Measurements from ENCODE around the gene MCM8. TPM values are rescaled to one million over a fixed set of nuclear protein-coding genes. Genes with fewer than 3 reads are reported as not detected.
A peak's percentile ranks its signal among the peaks of the same experiment; 100 is the strongest.

MCM8 gene
- total RNA-seq (10.7 TPM), polyA plus RNA-seq (5.4 TPM)

GRCh38 chr20:5950271-5951031 is at the start of gene MCM8, which contains the start of gene TRMT6:
TSS of gene MCM8 (plus strand) at chr20:5950652. CDS start at chr20:5952016, 1,364 bp downstream.
TSS of gene TRMT6 (minus strand) at chr20:5950533. CDS start at chr20:5950405, 128 bp downstream.
- no peaks in the 10 kb centered on the region for H3K4me1 ChIP-seq (ENCODE audit: insufficient read depth)
- peak; percentile 89 for DNase-seq (ENCODE audit: extremely low spot score)
- WGBS: under 1% methylated on average over 61 of the region's 61 CpGs
- no peak within 1 kb of the TSS for H3K27ac ChIP-seq (ENCODE audit: low read depth)
- peaks cover 2% of the 10 kb centered on the region for H3K36me3 ChIP-seq (ENCODE audit: insufficient read depth)
- peak within 1 kb of the TSS; percentile 79 for H3K4me3 ChIP-seq (ENCODE audit: low read depth, low read length)

- DNase-seq (ENCODE audit: extremely low spot score): no peak
- Histone ChIP-seq H3K4me1 (ENCODE audit: insufficient read depth) (no peaks in the 10 kb centered on the region), H3K4me3 (ENCODE audit: low read depth, low read length) (no peak overlapping the region), H3K27ac (ENCODE audit: low read depth) (no peak overlapping the region), H3K36me3 (ENCODE audit: insufficient read depth) (no peaks in the 10 kb centered on the region)
- WGBS: 81% methylated on average over 1 of the region's 1 CpG
These were observed 49.5 kb upstream of the MCM8 start for GRCh38 chr20:5900908-5901307.

DNA sequence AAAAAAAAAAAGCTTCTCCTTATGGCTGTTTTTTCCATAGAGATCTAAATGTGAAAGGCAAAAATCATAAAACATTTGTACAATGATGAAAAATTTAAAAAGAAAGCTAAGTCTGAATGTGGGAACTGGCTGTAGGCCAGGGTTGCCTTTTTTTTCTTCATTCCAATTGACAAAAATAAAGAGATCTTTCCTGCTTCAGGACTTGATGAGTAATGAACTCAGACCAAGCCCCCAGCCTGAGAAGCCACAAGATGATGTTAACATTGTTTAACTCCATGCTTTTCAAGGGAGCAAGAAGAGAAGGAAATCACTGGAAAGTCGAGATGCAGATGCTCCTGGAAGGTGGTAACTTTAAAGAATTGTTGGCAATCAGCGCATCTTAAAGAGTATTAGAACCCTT is 41.5 kb upstream of the MCM8 start:
- Histone ChIP-seq H3K4me1 (ENCODE audit: insufficient read depth) (no peaks in the 10 kb centered on the region), H3K27ac (ENCODE audit: low read depth) (no peak overlapping the region), H3K4me3 (ENCODE audit: low read depth, low read length) (no peak overlapping the region), H3K36me3 (ENCODE audit: insufficient read depth) (no peaks in the 10 kb centered on the region)
- no peak for DNase-seq (ENCODE audit: extremely low spot score)
- whole genome bisulfite sequencing: 74% methylated on average over 2 of the region's 2 CpGs

DNA sequence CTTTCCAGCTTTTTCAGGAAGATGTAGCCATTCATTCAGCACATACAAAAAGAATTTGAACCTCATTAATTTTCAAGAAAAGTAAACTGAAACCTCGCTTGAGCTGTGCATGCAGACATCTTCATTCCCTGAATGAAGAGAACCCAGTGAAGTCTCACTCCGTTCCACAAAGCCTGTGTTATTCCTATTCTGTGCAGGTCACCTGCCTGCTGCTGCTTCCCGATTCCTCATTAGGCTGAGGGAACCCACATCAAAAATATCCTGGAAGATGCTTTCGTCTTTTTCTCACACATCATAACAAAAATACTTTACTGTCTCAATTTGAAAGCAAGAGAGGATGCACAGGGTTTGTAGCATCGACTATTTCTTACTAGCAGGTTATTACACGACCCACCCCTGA is 40.3 kb upstream of the MCM8 start:
- Histone ChIP-seq H3K36me3 (ENCODE audit: insufficient read depth) (no peaks in the 10 kb centered on the region), H3K4me1 (ENCODE audit: insufficient read depth) (no peaks in the 10 kb centered on the region), H3K4me3 (ENCODE audit: low read depth, low read length) (no peak overlapping the region), H3K27ac (ENCODE audit: low read depth) (no peak overlapping the region)
- no peak for DNase-seq (ENCODE audit: extremely low spot score)
- 63% methylated on average over 6 of the region's 6 CpGs for WGBS

- no peaks in the 10 kb centered on the region for H3K4me1 ChIP-seq (ENCODE audit: insufficient read depth)
- 96% methylated on average over 2 of the region's 2 CpGs for WGBS
- no peak overlapping the region for H3K4me3 ChIP-seq (ENCODE audit: low read depth, low read length)
- no peak for DNase-seq (ENCODE audit: extremely low spot score)
- H3K36me3 ChIP-seq (ENCODE audit: insufficient read depth): no peaks in the 10 kb centered on the region
- no peak overlapping the region for H3K27ac ChIP-seq (ENCODE audit: low read depth)
These were observed 37.3 kb upstream of the MCM8 start for GRCh38 chr20:5913166-5913565.

- Histone ChIP-seq H3K27ac (ENCODE audit: low read depth) (no peak overlapping the region), H3K4me3 (ENCODE audit: low read depth, low read length) (no peak overlapping the region), H3K4me1 (ENCODE audit: insufficient read depth) (no peaks in the 10 kb centered on the region), H3K36me3 (ENCODE audit: insufficient read depth) (no peaks in the 10 kb centered on the region)
- WGBS: 0% methylated on average over 1 of the region's 1 CpG
- no peak for DNase-seq (ENCODE audit: extremely low spot score)
These were observed 35.6 kb upstream of the MCM8 start for GRCh38 chr20:5914859-5915258.

DNA sequence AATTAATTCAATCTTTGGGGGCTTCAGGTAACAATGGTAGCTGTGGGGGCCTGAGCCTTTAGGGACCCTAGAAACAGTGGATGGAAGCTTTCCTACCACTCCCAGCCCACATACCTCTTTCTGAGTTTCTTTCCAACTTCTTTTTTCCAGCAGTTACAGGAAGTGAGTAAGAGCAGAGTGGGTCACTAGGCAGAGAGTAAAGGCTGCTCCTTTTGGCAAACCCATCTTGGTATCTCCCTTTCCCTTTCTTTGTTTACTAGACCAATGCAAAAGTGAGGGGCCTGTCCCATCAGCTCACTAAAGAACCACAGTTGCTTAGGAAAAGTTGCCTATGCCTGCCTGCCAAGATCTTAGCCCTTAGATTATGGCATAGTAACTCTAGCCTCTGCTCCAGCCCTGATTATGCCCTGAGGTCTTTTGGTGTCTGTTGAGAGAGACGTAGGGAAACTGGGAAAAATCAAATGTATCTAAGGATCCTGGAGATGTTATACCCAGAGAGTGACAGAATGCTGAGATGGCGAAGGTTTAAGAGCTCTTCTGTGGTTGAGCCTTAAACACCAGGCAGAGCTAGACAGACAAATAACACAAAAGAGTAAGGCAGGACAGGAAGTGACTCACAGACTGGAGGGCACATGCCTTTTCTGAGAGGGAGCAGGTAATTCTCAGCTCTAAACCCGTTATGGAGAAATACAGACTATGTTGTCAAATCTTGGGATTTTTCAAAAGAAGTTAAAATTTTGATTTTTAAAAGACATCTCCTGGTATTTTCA is 31.4 kb upstream of the MCM8 start:
- WGBS: 29% methylated on average over 3 of the region's 3 CpGs
- DNase-seq (ENCODE audit: extremely low spot score): no peak
- no peaks in the 10 kb centered on the region for H3K4me1 ChIP-seq (ENCODE audit: insufficient read depth)
- H3K4me3 ChIP-seq (ENCODE audit: low read depth, low read length): no peak overlapping the region
- no peak overlapping the region for H3K27ac ChIP-seq (ENCODE audit: low read depth)
- H3K36me3 ChIP-seq (ENCODE audit: insufficient read depth): no peaks in the 10 kb centered on the region

- Histone ChIP-seq H3K27ac (ENCODE audit: low read depth) (no peak overlapping the region), H3K36me3 (ENCODE audit: insufficient read depth) (no peaks in the 10 kb centered on the region), H3K4me3 (ENCODE audit: low read depth, low read length) (no peak overlapping the region), H3K4me1 (ENCODE audit: insufficient read depth) (no peaks in the 10 kb centered on the region)
- 69% methylated on average over 8 of the region's 8 CpGs for WGBS
- no peak for DNase-seq (ENCODE audit: extremely low spot score)
These were observed 30.6 kb upstream of the MCM8 start for GRCh38 chr20:5919626-5920544.

DNA sequence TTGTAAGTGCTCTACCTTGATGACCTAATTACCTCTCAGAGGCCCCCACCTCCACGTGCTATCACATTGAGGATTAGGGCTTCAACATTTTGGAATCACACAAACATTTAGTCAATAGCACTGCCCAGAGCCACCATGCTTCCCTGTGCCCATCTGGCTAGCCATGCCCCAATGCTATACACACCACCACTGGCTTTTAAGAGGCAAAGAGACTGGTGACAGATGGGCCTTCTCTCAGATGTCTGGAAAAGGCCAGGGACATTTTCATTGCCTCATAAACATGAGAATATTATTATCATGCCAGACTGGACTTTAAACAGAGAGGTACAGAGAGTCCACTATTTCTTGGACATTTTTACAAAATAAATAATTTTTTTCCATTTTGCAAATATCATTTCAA is 29.9 kb upstream of the MCM8 start:
- WGBS: 46% methylated on average over 1 of the region's 1 CpG
- Histone ChIP-seq H3K4me1 (ENCODE audit: insufficient read depth) (no peaks in the 10 kb centered on the region), H3K4me3 (ENCODE audit: low read depth, low read length) (no peak overlapping the region), H3K36me3 (ENCODE audit: insufficient read depth) (no peaks in the 10 kb centered on the region), H3K27ac (ENCODE audit: low read depth) (no peak overlapping the region)
- DNase-seq (ENCODE audit: extremely low spot score): no peak

GRCh38 chr20:5923493-5923892 is 27.0 kb upstream of the MCM8 start:
- Histone ChIP-seq H3K4me3 (ENCODE audit: low read depth, low read length) (no peak overlapping the region), H3K4me1 (ENCODE audit: insufficient read depth) (no peaks in the 10 kb centered on the region), H3K36me3 (ENCODE audit: insufficient read depth) (no peaks in the 10 kb centered on the region), H3K27ac (ENCODE audit: low read depth) (no peak overlapping the region)
- no peak for DNase-seq (ENCODE audit: extremely low spot score)
- 67% methylated on average over 5 of the region's 5 CpGs for WGBS

GRCh38 chr20:5925551-5925950 is 24.9 kb upstream of the MCM8 start:
- no peak for DNase-seq (ENCODE audit: extremely low spot score)
- H3K36me3 ChIP-seq (ENCODE audit: insufficient read depth): no peaks in the 10 kb centered on the region
- no peak overlapping the region for H3K27ac ChIP-seq (ENCODE audit: low read depth)
- no peak overlapping the region for H3K4me3 ChIP-seq (ENCODE audit: low read depth, low read length)
- 31% methylated on average over 3 of the region's 3 CpGs for WGBS
- no peaks in the 10 kb centered on the region for H3K4me1 ChIP-seq (ENCODE audit: insufficient read depth)

- 79% methylated on average over 11 of the region's 11 CpGs for WGBS
- Histone ChIP-seq H3K36me3 (ENCODE audit: insufficient read depth) (no peaks in the 10 kb centered on the region), H3K27ac (ENCODE audit: low read depth) (no peak overlapping the region), H3K4me3 (ENCODE audit: low read depth, low read length) (no peak overlapping the region), H3K4me1 (ENCODE audit: insufficient read depth) (no peaks in the 10 kb centered on the region)
- no peak for DNase-seq (ENCODE audit: extremely low spot score)
These were observed 22.5 kb upstream of the MCM8 start for GRCh38 chr20:5927749-5928462.

Data from urinary bladder (tissue), 4 donors.